CD4-positive, CD25-positive, alpha-beta regulatory T cell (primary cell): Measurements from ENCODE around the gene EHD4. TPM values are rescaled to one million over a fixed set of nuclear protein-coding genes. Genes with fewer than 3 reads are reported as not detected.
A peak's percentile ranks its signal among the peaks of the same experiment; 100 is the strongest.

Source experiments
- ATAC-seq, 2 donors: fragments of 150-1000 bp; cut with Tn5 transposase; one replicate each; pipeline ENCODE4 v1.10.0; 2021; ENCODE audit warnings: low read depth in 2 of 2, moderate number of reproducible peaks in 2 of 2, moderate library complexity in 1 of 2
- DNase-seq, 3 donors: peaks; one replicate each; pipeline versions ENCODE4 v3.0.0 to v3.0.0-alpha.2; 2012 to 2022; ENCODE audit warnings: mixed read lengths in 1 of 3
- H3K27ac ChIP-seq: one replicate; pipeline ENCODE4 v1.7.0; 2013; ENCODE audit warnings: mild to moderate bottlenecking, low read length; ENCODE audit not compliant: insufficient read depth, poor library complexity, severe bottlenecking
- H3K27me3 ChIP-seq: one replicate; pipeline ENCODE4 v1.7.0; 2013; ENCODE audit warnings: low read length; ENCODE audit not compliant: control insufficient read depth, insufficient read depth
- H3K36me3 ChIP-seq: one replicate; pipeline ENCODE4 v1.7.0; 2013; ENCODE audit warnings: mild to moderate bottlenecking, low read length, moderate library complexity; ENCODE audit not compliant: control insufficient read depth, insufficient read depth
- H3K4me1 ChIP-seq: 2 replicates; pipeline ENCODE4 v1.7.0; 2013; ENCODE audit warnings: mild to moderate bottlenecking, low read length; ENCODE audit not compliant: insufficient read depth, control insufficient read depth, poor library complexity, severe bottlenecking
- H3K4me3 ChIP-seq: one replicate; pipeline ENCODE4 v1.7.0; 2013; ENCODE audit warnings: low read depth, mild to moderate bottlenecking, low read length, moderate library complexity
- H3K9me3 ChIP-seq, 2 experiments: 1 replicate in 1 of 2; 2 replicates in 1 of 2; pipeline ENCODE4 v1.7.0; 2013; ENCODE audit warnings: low read length in 2 of 2, mild to moderate bottlenecking in 1 of 2, moderate library complexity in 1 of 2; ENCODE audit not compliant: control insufficient read depth in 2 of 2
- H3K27ac Mint-ChIP-seq, 3 donors: one replicate each; pipeline ENCODE4 v1.8.0; 2020 to 2022; ENCODE audit warnings: mild to moderate bottlenecking in 3 of 3, mixed read lengths in 3 of 3, moderate library complexity in 2 of 3
- H3K27me3 Mint-ChIP-seq: one replicate; pipeline ENCODE4 v1.8.0; 2022; ENCODE audit warnings: mild to moderate bottlenecking, mixed read lengths
- H3K36me3 Mint-ChIP-seq: one replicate; pipeline ENCODE4 v1.8.0; 2020; ENCODE audit warnings: mixed read lengths
- H3K4me1 Mint-ChIP-seq, 4 donors: one replicate each; pipeline ENCODE4 v1.8.0; 2020 to 2022; ENCODE audit warnings: mixed read lengths in 4 of 4, mild to moderate bottlenecking in 1 of 4
- H3K4me3 Mint-ChIP-seq, 4 donors: one replicate each; pipeline ENCODE4 v1.8.0; 2020 to 2022; ENCODE audit warnings: mild to moderate bottlenecking in 4 of 4, mixed read lengths in 4 of 4, moderate library complexity in 3 of 4
- H3K9me3 Mint-ChIP-seq, 7 donors: one replicate each; pipeline ENCODE4 v1.8.0; 2020 to 2022; ENCODE audit warnings: mixed read lengths in 7 of 7, mild to moderate bottlenecking in 3 of 7, moderate library complexity in 2 of 7
- polyA plus RNA-seq, 4 donors: library from polyadenylated mRNA; unstranded; fragments of 300-500 nt; fragmentation: Illumina TruSeq; gene quantifications; one replicate each; pipeline ENCODE4 v1.2.3, GENCODE V29; 2021
- total RNA-seq: library from RNA; stranded (reverse); gene quantifications from one replicate; pipeline ENCODE4 v1.2.3, GENCODE V29; 2022

Gene EHD4
- total and polyA plus RNA-seq, 5 donors from 2014 or later, result 9.3 to 57.8 (median 13.8) TPM

- Mint-ChIP-seq H3K27ac (peak overlapping the region; percentile 91 to 98 (median 94)), H3K4me3 (peak overlapping the region; percentile 32 to 81 (median 56)), H3K9me3 (no peaks in the 10 kb centered on the region), H3K36me3 (no peaks in the 10 kb centered on the region), H3K27me3 (no peaks in the 10 kb centered on the region), H3K4me1 (peaks cover 0 to 67% (median 26%) of the 10 kb centered on the region in 4 donors)
- H3K4me1 ChIP-seq, result peaks cover 39% of the 10 kb centered on the region
- H3K36me3 ChIP-seq, result no peaks in the 10 kb centered on the region
- no peak overlapping the region for H3K4me3 ChIP-seq
- H3K27me3 ChIP-seq, result no peaks in the 10 kb centered on the region
- no peaks in the 10 kb centered on the region for H3K9me3 ChIP-seq
- peak in 2 of 3 donors; percentile 33 to 54 for DNase-seq
- peak overlapping the region; percentile 65 for H3K27ac ChIP-seq
- ATAC-seq, result no peak
Observed at GRCh38 chr15:41892621-41893421, 79.5 kb downstream of the EHD4 start.

GRCh38 chr15:41891946-41892345 is 80.4 kb downstream of the EHD4 start:
- no peak overlapping the region for H3K27ac ChIP-seq
- peaks cover 0 to 66% (median 26%) of the 10 kb centered on the region in 4 donors for H3K4me1 Mint-ChIP-seq

GRCh38 chr15:41891226-41891625 is 81.1 kb downstream of the EHD4 start:
- Mint-ChIP-seq H3K27me3 (no peaks in the 10 kb centered on the region), H3K4me3 (no peak overlapping the region), H3K27ac (peak overlapping the region; percentile 43 to 81 (median 71)), H3K4me1 (peaks cover 0 to 62% (median 25%) of the 10 kb centered on the region in 4 donors), H3K9me3 (peaks cover 0 to 2% (median 0%) of the 10 kb centered on the region in 7 donors), H3K36me3 (no peaks in the 10 kb centered on the region)
- Histone ChIP-seq H3K27ac (no peak overlapping the region), H3K36me3 (no peaks in the 10 kb centered on the region), H3K4me3 (no peak overlapping the region), H3K9me3 (no peaks in the 10 kb centered on the region), H3K27me3 (no peaks in the 10 kb centered on the region), H3K4me1 (peaks cover 40% of the 10 kb centered on the region)
- ATAC-seq, result no peak
- DNase-seq, result no peak

More at GRCh38 chr15:41891946-41892345, 80.4 kb downstream of the EHD4 start:
- DNase-seq, result no peak
- Histone ChIP-seq H3K4me3 (no peak overlapping the region), H3K9me3 (no peaks in the 10 kb centered on the region), H3K36me3 (no peaks in the 10 kb centered on the region), H3K27me3 (no peaks in the 10 kb centered on the region), H3K4me1 (peaks cover 40% of the 10 kb centered on the region)
- H3K4me3 Mint-ChIP-seq, result peak overlapping the region in 2 of 4 donors; percentile 52 to 74
- H3K27ac Mint-ChIP-seq, result peak overlapping the region; percentile 91 to 98 (median 94)
- H3K36me3 Mint-ChIP-seq, result no peaks in the 10 kb centered on the region
- peaks cover 0 to 2% (median 0%) of the 10 kb centered on the region in 7 donors for H3K9me3 Mint-ChIP-seq
- no peaks in the 10 kb centered on the region for H3K27me3 Mint-ChIP-seq
- no peak for ATAC-seq

DNA sequence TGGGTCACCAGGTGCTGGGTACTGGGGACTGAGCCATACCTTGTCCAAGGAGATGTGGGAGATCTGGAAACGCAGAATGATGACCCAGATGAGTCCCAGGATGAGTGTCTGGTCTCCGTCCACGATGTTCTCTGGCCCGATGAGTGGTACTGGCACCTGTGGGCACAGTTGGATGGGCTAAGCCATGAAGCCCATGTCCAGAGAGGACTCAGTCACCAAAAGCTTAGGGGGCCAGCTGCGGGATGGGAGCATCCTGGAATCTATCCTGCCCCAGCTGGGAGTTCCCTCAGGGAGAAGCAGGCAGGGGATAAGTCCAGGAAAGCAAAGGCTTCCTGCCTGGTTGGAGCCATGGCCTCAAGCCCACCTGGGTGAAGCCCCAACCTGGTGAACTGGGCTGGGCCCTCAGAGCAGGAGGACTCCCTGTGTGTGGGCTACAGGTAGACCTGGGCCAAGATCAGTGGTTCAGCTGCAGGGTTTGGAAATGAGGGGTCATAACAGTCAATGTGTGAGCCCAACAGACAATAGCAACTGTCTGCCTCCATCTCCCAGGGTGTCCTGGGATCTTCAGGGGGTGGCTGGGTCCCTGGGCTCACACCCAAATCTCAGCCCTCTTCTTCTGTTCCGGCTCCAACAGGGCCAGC is 82.2 kb downstream of the EHD4 start:
- Histone ChIP-seq H3K4me1 (peaks cover 35% of the 10 kb centered on the region), H3K36me3 (no peaks in the 10 kb centered on the region), H3K4me3 (no peak overlapping the region), H3K27me3 (no peaks in the 10 kb centered on the region), H3K27ac (no peak overlapping the region), H3K9me3 (no peaks in the 10 kb centered on the region)
- Mint-ChIP-seq H3K27me3 (no peaks in the 10 kb centered on the region), H3K27ac (peak overlapping the region in 2 of 3 donors; percentile 59 to 81), H3K9me3 (peaks cover 0 to 2% (median 0%) of the 10 kb centered on the region in 7 donors), H3K36me3 (no peaks in the 10 kb centered on the region), H3K4me1 (peaks cover 0 to 55% (median 19%) of the 10 kb centered on the region in 4 donors), H3K4me3 (no peak overlapping the region)
- no peak for DNase-seq
- no peak for ATAC-seq

DNA sequence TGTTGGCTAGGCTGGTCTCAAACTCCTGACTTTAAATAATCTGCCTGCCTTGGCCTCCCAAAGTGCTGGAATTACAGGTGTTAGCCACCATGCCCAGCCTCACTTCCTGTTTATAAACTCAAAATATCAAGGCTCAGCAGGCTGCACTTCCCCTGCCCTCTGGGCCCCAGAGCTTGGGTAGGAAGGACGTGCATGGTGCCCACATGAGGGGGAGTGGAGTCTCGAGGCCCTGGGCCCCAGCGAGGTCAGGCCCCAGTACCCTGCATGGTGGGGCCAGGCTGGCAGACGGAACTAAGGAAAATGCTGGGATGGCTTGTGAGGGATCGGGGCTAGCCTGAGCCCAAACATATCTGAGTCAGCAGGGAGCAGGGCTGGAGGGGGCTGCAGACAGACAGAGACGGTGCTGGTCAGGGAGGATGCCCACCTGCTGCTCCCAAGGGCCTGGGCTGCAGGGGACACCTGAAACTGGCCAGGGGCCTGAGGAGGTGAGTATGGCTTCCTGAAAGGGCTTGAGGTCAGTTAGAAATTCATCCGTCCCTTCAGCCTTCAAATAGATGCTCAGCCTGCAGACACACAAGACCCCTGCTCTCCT is 83.6 kb downstream of the EHD4 start:
- Mint-ChIP-seq H3K4me3 (peak overlapping the region in 1 of 4 donors; percentile 40), H3K9me3 (peaks cover 0 to 2% (median 0%) of the 10 kb centered on the region in 7 donors), H3K36me3 (no peaks in the 10 kb centered on the region), H3K27ac (peak overlapping the region; percentile 43 to 88 (median 81)), H3K4me1 (peaks cover 0 to 42% (median 18%) of the 10 kb centered on the region in 4 donors), H3K27me3 (no peaks in the 10 kb centered on the region)
- H3K4me3 ChIP-seq, result no peak overlapping the region
- H3K27me3 ChIP-seq, result no peaks in the 10 kb centered on the region
- peak in 1 of 3 donors; percentile 64 for DNase-seq
- no peak overlapping the region for H3K27ac ChIP-seq
- peaks cover 20% of the 10 kb centered on the region for H3K4me1 ChIP-seq
- H3K9me3 ChIP-seq, result no peaks in the 10 kb centered on the region
- H3K36me3 ChIP-seq, result no peaks in the 10 kb centered on the region
- peak in 1 of 2 donors; percentile 32 for ATAC-seq

- H3K9me3 Mint-ChIP-seq, result peaks cover 0 to 2% (median 0%) of the 10 kb centered on the region in 7 donors
- ATAC-seq, result no peak
- no peaks in the 10 kb centered on the region for H3K27me3 Mint-ChIP-seq
- H3K36me3 Mint-ChIP-seq, result no peaks in the 10 kb centered on the region
- no peak overlapping the region for H3K4me3 ChIP-seq
- DNase-seq, result no peak
- H3K4me3 Mint-ChIP-seq, result no peak overlapping the region
- peak overlapping the region in 2 of 3 donors; percentile 15 to 31 for H3K27ac Mint-ChIP-seq
- H3K9me3 ChIP-seq, result no peaks in the 10 kb centered on the region
- H3K36me3 ChIP-seq, result no peaks in the 10 kb centered on the region
- no peaks in the 10 kb centered on the region for H3K27me3 ChIP-seq
- H3K27ac ChIP-seq, result no peak overlapping the region
- peaks cover 0 to 33% (median 18%) of the 10 kb centered on the region in 4 donors for H3K4me1 Mint-ChIP-seq
- peaks cover 12% of the 10 kb centered on the region for H3K4me1 ChIP-seq
Observed at GRCh38 chr15:41887893-41888292, 84.5 kb downstream of the EHD4 start.

- Histone ChIP-seq H3K27ac (no peak overlapping the region), H3K27me3 (no peaks in the 10 kb centered on the region), H3K4me1 (peaks cover 7% of the 10 kb centered on the region), H3K4me3 (no peak overlapping the region), H3K36me3 (no peaks in the 10 kb centered on the region), H3K9me3 (no peaks in the 10 kb centered on the region)
- Mint-ChIP-seq H3K36me3 (no peaks in the 10 kb centered on the region), H3K4me3 (peak overlapping the region in 1 of 4 donors; percentile 52), H3K27ac (peak overlapping the region; percentile 15 to 89 (median 31)), H3K27me3 (no peaks in the 10 kb centered on the region), H3K9me3 (peaks cover 0 to 2% (median 0%) of the 10 kb centered on the region in 7 donors), H3K4me1 (peaks cover 0 to 26% (median 13%) of the 10 kb centered on the region in 4 donors)
- ATAC-seq (no peak), DNase-seq (no peak)
Observed at GRCh38 chr15:41887161-41887560, 85.2 kb downstream of the EHD4 start.
